ENCODE results near the gene CPNE6. TPM values are rescaled to one million over a fixed set of nuclear protein-coding genes. Genes with fewer than 3 reads are reported as not detected.

CPNE6 gene
- total and polyA plus RNA-seq, 2 of the 13 experiments (the other 11 are each of a cell fraction or from before 2014, with no cell fraction given) = not detected

DNA sequence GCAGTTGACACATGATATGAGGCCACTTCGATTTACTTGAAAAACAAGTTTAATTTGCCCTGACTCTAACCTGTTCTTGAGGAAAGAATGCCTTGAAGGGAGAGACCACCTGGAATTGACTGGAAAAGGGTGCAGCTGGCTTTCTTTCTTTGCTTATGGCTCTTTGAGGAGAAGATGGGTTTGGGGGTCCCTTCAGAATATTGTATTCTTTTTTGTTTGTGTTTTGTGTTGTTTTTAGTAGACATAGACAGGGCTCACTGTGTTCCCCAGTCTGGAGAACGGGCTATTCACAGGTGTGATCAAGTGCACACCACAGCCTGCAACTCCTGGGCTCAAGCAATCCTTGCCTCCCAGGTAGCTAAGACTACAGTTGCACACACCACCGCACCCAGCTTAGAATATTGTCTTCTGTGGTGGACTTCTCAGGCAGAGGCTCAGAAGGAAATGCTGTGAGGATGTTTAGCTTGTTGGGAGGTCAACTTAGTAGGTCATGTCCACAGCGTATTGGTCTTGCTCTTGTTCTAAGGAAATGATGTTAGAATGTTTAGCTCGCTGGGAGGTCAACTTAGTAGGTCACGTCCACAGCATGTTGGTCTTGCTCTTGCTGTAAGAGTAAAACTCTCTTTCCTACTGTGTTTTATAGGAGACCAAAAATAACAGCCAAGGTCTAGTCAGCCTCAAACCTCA is 44.9 kb downstream of the CPNE6 start (continued):
- TF ChIP-seq, protein P1, sequence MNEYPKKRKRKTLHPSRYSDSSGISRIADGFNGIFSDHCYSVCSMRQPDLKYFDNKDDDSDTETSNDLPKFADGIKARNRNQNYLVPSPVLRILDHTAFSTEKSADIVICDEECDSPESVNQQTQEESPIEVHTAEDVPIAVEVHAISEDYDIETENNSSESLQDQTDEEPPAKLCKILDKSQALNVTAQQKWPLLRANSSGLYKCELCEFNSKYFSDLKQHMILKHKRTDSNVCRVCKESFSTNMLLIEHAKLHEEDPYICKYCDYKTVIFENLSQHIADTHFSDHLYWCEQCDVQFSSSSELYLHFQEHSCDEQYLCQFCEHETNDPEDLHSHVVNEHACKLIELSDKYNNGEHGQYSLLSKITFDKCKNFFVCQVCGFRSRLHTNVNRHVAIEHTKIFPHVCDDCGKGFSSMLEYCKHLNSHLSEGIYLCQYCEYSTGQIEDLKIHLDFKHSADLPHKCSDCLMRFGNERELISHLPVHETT (CRISPR knock-in tag; conservative IDR thresholded peaks at IDR 0.05) = no peak
- TF ChIP-seq, protein P2, sequence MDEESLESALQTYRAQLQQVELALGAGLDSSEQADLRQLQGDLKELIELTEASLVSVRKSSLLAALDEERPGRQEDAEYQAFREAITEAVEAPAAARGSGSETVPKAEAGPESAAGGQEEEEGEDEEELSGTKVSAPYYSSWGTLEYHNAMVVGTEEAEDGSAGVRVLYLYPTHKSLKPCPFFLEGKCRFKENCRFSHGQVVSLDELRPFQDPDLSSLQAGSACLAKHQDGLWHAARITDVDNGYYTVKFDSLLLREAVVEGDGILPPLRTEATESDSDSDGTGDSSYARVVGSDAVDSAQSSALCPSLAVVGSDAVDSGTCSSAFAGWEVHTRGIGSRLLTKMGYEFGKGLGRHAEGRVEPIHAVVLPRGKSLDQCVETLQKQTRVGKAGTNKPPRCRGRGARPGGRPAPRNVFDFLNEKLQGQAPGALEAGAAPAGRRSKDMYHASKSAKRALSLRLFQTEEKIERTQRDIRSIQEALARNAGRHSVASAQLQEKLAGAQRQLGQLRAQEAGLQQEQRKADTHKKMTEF (CRISPR knock-in tag; IDR thresholded peaks at IDR 0.05) = no peak
- TF ChIP-seq ZNF136 (CRISPR knock-in tag; IDR thresholded peaks at IDR 0.05; ENCODE audit: low read depth) = no peak
- no peak for TF ChIP-seq ZNF577 (CRISPR knock-in tag; IDR thresholded peaks at IDR 0.05; ENCODE audit: borderline replicate concordance, low read depth)
- no peak for TF ChIP-seq NR3C1 (CRISPR knock-in tag; IDR thresholded peaks at IDR 0.05)
- no peak for TF ChIP-seq KLF6 (CRISPR knock-in tag; IDR thresholded peaks at IDR 0.05)
- TF ChIP-seq, protein P3, sequence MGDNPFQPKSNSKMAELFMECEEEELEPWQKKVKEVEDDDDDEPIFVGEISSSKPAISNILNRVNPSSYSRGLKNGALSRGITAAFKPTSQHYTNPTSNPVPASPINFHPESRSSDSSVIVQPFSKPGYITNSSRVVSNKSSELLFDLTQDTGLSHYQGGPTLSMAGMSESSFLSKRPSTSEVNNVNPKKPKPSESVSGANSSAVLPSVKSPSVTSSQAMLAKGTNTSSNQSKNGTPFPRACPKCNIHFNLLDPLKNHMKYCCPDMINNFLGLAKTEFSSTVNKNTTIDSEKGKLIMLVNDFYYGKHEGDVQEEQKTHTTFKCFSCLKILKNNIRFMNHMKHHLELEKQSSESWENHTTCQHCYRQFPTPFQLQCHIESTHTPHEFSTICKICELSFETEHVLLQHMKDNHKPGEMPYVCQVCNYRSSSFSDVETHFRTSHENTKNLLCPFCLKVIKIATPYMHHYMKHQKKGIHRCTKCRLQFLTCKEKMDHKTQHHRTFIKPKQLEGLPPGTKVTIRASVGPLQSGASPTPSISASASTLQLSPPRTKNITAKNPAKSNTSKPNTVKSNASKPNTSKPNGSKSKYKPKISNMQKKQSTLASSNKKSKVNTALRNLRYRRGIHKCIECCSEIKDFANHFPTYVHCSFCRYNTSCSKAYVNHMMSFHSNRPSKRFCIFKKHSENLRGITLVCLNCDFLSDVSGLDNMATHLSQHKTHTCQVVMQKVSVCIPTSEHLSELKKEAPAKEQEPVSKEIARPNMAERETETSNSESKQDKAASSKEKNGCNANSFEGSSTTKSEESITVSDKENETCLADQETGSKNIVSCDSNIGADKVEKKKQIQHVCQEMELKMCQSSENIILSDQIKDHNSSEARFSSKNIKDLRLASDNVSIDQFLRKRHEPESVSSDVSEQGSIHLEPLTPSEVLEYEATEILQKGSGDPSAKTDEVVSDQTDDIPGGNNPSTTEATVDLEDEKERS (CRISPR knock-in tag; IDR thresholded peaks at IDR 0.05) = 0 out of 2 replicates have a peak, but pooled peaks have one; percentile 39
- 0 out of 2 replicates have a peak, but pooled peaks have one; percentile 20 for TF ChIP-seq ZNF235 (CRISPR knock-in tag; IDR thresholded peaks at IDR 0.05; ENCODE audit: borderline replicate concordance)
- TF ChIP-seq SSRP1 (CRISPR knock-in tag; IDR thresholded peaks at IDR 0.05) = peak; percentile 64; the same call in 1 of the 2 replicates
- TF ChIP-seq, protein P4, sequence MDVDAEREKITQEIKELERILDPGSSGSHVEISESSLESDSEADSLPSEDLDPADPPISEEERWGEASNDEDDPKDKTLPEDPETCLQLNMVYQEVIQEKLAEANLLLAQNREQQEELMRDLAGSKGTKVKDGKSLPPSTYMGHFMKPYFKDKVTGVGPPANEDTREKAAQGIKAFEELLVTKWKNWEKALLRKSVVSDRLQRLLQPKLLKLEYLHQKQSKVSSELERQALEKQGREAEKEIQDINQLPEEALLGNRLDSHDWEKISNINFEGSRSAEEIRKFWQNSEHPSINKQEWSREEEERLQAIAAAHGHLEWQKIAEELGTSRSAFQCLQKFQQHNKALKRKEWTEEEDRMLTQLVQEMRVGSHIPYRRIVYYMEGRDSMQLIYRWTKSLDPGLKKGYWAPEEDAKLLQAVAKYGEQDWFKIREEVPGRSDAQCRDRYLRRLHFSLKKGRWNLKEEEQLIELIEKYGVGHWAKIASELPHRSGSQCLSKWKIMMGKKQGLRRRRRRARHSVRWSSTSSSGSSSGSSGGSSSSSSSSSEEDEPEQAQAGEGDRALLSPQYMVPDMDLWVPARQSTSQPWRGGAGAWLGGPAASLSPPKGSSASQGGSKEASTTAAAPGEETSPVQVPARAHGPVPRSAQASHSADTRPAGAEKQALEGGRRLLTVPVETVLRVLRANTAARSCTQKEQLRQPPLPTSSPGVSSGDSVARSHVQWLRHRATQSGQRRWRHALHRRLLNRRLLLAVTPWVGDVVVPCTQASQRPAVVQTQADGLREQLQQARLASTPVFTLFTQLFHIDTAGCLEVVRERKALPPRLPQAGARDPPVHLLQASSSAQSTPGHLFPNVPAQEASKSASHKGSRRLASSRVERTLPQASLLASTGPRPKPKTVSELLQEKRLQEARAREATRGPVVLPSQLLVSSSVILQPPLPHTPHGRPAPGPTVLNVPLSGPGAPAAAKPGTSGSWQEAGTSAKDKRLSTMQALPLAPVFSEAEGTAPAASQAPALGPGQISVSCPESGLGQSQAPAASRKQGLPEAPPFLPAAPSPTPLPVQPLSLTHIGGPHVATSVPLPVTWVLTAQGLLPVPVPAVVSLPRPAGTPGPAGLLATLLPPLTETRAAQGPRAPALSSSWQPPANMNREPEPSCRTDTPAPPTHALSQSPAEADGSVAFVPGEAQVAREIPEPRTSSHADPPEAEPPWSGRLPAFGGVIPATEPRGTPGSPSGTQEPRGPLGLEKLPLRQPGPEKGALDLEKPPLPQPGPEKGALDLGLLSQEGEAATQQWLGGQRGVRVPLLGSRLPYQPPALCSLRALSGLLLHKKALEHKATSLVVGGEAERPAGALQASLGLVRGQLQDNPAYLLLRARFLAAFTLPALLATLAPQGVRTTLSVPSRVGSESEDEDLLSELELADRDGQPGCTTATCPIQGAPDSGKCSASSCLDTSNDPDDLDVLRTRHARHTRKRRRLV (CRISPR knock-in tag; IDR thresholded peaks at IDR 0.05) = no peak
- TF ChIP-seq MXI1 (IDR thresholded peaks at IDR 0.05; ENCODE audit: borderline replicate concordance, low read depth, low read length) = no peak
- TF ChIP-seq ZNF451 (CRISPR knock-in tag; IDR thresholded peaks at IDR 0.05) = no peak
- TF ChIP-seq POLR2A (IDR thresholded peaks at IDR 0.05; ENCODE audit: insufficient read depth in 1 of 2, low read depth in 2 of 2, low read length in 2 of 2) = peak in 1 of 2 experiments; percentile 6; a peak in 1 of 4 replicates
- no peak; the same call in 1 of the 2 replicates for TF ChIP-seq ZFP37 (CRISPR knock-in tag; IDR thresholded peaks at IDR 0.05; ENCODE audit: borderline replicate concordance)
- TF ChIP-seq LCORL (IDR thresholded peaks at IDR 0.05) = no peak
- 0 out of 2 replicates have a peak, but pooled peaks have one; percentile 45 for TF ChIP-seq LCORL (CRISPR knock-in tag; IDR thresholded peaks at IDR 0.05)
- TF ChIP-seq FOSL2 (CRISPR knock-in tag; IDR thresholded peaks at IDR 0.05) = no peak
- TF ChIP-seq ZNF234 (CRISPR knock-in tag; conservative IDR thresholded peaks at IDR 0.05) = no peak
- TF ChIP-seq, protein P5, sequence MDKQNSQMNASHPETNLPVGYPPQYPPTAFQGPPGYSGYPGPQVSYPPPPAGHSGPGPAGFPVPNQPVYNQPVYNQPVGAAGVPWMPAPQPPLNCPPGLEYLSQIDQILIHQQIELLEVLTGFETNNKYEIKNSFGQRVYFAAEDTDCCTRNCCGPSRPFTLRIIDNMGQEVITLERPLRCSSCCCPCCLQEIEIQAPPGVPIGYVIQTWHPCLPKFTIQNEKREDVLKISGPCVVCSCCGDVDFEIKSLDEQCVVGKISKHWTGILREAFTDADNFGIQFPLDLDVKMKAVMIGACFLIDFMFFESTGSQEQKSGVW (CRISPR knock-in tag; IDR thresholded peaks at IDR 0.05; ENCODE audit: borderline replicate concordance) = no peak

Data from HepG2 (cell line).